SKM-1 (cell line): ENCODE data around the gene MS4A3.
"Not testable (repeated sequence)": the region's sequence is repeated elsewhere in the genome, so short reads cannot be mapped to it uniquely, and the experiment has no call there.

Experiments
- DNase-seq: peaks from one replicate; lab custom pipeline; 2025; ENCODE audit not compliant: unreplicated experiment; lab: John Stamatoyannopoulos, UW

MS4A3 gene

DNA sequence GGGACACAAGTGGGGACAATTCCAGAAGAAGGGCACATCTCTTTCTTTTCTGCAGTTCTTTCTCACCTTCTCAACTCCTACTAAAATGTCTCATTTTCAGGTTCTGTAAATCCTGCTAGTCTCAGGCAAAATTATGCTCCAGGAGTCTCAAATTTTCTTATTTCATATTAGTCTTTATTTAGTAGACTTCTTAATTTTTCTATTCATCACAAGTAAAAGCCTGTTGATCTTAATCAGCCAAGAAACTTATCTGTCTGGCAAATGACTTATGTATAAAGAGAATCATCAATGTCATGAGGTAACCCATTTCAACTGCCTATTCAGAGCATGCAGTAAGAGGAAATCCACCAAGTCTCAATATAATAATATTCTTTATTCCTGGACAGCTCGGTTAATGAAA is 31.9 kb downstream of the MS4A3 start, which contains the start of gene MS4A2:
Gene MS4A2, plus strand, starts transcription at position 301 of the 400 bp plus-strand sequence. CDS start 102 bp downstream, outside the sequence.
- DNase-seq, result no peak

DNA sequence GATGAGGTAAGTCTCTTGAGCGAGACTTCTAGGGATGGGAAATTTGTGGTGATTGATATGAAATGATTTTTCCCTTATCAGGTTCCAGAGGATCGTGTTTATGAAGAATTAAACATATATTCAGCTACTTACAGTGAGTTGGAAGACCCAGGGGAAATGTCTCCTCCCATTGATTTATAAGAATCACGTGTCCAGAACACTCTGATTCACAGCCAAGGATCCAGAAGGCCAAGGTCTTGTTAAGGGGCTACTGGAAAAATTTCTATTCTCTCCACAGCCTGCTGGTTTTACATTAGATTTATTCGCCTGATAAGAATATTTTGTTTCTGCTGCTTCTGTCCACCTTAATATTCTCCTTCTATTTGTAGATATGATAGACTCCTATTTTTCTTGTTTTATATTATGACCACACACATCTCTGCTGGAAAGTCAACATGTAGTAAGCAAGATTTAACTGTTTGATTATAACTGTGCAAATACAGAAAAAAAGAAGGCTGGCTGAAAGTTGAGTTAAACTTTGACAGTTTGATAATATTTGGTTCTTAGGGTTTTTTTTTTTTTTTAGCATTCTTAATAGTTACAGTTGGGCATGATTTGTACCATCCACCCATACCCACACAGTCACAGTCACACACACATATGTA is 39.1 kb downstream of the MS4A3 start:
- no peak for DNase-seq

DNA sequence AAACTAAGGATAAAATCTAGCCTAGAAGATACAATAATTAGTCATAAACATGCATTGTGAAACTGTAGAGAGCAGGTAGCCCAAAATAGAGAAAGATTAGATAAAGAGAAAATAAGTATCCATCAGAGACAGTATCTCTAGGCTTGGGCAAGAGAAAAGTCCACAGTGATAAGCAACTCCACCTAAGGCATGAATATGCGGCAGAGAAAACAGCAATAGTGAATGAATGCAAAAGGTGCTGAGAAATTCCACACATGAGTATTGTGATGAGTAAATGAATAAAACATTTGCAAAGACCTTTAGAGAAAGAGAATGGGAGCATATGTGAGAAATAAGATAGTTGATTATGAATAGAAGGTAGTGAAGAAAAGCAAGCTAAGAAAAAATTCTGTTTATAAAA is 40.7 kb downstream of the MS4A3 start:
- DNase-seq, result no peak

DNA sequence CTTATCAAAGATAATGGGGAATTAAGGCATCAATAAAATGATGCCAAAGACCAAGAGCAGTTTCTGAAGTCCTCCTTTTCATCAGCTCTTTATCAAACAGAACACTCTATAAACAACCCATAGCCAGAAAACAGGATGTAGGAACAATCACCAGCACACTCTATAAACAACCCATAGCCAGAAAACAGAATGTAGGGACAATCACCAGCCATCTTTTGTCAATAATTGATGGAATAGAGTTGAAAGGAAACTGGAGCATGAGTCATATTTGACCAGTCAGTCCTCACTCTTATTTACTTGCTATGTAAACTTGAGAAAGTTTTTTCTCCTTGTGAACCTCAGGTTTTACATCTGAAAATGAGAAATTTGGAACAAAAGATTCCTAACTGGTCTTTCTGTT is 42.0 kb downstream of the MS4A3 start:
- DNase-seq, result no peak

DNA sequence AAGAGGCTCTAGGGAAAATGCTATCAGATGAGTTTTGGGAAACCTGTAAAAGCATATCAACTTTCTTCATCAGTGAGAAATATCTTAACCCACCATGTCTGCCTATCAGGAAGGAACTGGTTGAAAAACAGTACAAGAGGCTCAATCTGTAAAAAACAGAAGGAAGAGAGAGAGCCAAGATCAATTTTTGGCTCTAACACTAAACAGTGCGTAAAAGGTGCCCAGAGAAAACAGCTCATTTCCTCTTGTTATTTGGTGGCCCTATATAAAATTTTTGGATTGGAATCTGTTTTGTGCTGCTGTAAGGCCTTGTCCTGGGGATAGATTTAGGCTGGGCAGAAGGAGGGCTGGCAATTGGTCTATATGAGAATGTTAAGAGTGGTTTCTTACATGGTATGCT is 44.1 kb downstream of the MS4A3 start:
- no peak for DNase-seq

DNA sequence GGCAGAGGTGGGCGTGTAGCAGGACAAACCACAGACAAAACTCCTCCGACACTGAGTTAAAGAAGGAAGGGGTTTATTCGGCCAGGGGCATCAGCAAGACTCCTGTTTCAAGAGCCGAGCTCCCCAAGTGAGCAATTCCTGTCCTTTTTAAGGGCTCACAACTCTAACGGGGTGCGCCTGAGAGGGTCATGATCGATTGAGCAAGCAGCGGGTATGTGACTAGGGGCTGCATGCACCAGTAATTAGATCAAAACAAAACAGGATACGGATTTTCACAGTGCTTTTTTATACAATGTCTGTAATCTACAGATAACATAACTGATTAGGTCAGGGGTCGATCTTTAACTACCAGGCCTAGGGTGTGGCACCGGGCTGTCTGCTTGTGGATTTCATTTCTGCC is 44.9 kb downstream of the MS4A3 start:
- not testable (repeated sequence) for DNase-seq

DNA sequence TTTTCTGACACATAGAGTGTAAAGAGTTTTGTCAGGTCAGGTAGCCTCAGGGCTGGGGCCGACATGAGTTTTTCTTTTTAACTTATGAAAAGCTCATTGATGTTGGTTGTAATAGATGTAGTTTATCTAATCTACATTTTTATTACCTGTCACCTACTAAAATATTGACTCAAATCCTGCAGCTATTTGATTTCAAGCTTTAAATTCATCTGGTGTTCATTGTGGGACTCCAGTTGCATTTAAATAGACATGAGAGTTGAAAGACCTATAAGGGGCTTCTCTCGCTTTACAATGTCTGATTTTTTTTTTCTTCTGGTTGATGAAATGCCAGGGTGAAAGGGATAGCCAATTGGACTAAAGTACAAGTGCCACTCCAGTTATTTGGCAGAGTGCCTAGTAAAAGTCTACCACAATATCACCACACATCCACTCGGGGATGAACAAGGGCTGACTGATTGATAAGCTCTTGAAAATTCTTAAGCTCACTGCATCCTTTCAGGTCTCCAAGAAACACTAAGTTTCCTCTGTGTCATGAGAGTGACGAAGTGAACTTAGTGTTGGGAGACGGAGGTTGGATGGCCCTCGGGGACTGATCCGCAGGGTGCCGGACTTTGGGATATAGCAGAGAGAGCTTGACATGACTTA is 48.1 kb downstream of the MS4A3 start:
- not testable (repeated sequence) for DNase-seq

DNA sequence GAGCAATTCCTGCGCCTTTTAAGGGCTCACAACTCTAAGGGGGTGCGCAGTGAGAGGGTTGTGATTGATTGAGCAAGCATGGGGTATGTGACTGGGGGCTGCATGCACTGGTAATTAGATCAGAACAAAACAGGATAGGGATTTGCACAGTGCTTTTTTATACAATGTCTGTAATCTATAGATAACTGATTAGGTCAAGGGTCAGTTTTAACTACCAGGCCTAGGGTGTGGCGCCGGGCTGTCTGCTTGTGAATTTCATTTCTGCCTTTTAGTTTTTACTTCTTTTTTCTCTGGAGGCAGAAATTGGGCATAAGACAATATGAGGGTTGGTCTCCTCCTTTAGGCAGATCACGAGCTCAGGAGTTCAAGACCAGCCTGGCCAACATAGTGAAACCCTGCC is 52.2 kb downstream of the MS4A3 start:
- DNase-seq, result not testable (repeated sequence)

DNA sequence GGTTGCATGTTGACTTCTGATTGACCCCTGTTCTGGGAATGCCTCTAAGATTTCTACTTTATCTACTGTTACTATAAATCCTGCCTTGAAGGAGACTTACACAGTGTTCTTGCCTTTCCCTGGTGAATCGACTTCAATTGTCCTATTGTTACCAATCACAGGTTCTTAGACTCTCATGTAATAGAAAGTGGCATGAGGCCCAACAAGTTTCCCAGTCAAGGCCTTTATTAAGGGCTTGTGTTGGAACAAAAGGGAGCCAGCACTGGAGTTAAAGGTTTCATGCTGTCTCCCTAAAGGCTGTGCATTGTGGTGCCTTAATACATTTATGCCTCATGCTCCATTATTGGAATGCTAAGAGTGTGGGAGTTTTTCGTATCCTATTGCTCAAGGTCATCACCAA is 55.3 kb downstream of the MS4A3 start:
- DNase-seq, result no peak

DNA sequence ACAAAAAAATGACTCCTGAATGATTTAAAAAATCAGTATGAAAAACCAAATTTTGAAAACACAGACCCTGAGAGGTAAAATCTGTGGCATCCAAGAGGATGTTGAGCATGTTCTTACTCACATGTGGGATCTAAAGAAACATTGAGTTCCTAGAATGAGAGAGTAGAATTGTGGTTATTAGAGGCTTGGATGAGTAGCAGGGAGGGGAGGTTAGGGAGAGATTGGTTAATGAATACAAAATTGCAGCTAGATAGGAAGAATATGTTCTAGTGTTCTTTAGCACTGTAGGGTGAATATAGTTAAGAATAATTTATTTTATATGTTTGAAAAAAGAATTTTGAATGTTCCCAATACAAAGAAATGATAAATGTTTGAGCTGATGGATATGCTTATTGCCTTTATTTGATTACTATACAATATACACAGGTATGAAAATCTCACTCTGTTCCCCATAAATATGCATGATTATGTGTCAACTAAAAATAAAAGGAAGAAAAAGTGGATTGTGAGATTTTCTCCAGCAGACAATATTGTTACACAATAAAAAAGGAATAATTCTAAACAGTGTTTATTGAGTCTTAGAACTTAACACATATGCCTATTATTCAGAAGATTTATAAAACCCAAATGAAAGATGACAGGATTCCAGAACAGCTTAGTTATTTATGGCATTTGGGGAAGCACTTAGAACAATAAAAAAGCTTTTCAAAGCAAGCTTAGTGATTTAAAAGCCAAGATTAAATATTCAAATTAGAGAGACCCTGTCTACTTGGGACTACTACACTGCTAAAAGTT is 60.7 kb downstream of the MS4A3 start:
- no peak for DNase-seq

DNA sequence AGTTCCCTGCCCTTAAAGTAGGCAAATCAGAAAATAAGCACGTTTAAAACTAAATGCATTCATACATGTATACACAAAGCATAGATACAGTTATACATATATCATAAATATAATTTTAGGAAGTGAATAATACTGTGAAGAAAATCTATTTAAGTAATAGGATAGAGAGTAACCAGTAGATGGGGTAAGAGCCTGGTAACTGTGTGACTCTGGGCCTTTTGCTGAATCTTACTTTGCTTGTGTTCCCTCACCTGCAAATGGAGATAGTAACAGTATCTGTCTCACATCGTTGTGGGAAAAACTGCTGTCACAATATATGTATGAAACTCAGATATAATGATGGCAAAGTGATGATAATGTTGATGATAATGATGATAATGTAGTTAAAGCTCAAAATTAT is 61.9 kb downstream of the MS4A3 start:
- no peak for DNase-seq

DNA sequence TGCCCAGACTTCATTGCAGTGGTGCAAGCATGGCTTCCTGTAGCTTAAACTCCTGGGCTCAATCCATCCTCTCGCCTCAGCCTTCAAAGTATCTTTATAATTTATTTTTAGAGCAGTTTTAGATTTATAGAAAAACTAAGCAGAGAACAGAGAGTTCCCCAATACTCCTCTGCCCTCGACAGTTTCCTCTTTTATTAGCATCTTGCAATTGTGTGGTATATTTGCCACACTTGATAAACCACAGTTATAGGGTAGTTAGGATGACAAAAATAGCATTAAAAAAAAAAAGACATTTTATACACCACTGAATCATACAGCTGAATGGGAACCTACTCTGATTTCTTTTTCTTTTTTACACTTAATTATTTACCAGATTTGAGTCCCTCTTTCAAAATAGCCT is 63.2 kb downstream of the MS4A3 start:
- peak; percentile 69 for DNase-seq
